GM21619 (cell line): ENCODE data around the gene ZNF594.
A peak's percentile ranks its signal among the peaks of the same experiment; 100 is the strongest.
"Not testable (repeated sequence)": the region's sequence is repeated elsewhere in the genome, so short reads cannot be mapped to it uniquely, and the experiment has no call there.

Experiments
- ATAC-seq: cut with Tn5 transposase; IDR thresholded peaks from one replicate; pipeline ENCODE4 v1.9.1; 2021; ENCODE audit not compliant: unreplicated experiment

ZNF594 gene

DNA sequence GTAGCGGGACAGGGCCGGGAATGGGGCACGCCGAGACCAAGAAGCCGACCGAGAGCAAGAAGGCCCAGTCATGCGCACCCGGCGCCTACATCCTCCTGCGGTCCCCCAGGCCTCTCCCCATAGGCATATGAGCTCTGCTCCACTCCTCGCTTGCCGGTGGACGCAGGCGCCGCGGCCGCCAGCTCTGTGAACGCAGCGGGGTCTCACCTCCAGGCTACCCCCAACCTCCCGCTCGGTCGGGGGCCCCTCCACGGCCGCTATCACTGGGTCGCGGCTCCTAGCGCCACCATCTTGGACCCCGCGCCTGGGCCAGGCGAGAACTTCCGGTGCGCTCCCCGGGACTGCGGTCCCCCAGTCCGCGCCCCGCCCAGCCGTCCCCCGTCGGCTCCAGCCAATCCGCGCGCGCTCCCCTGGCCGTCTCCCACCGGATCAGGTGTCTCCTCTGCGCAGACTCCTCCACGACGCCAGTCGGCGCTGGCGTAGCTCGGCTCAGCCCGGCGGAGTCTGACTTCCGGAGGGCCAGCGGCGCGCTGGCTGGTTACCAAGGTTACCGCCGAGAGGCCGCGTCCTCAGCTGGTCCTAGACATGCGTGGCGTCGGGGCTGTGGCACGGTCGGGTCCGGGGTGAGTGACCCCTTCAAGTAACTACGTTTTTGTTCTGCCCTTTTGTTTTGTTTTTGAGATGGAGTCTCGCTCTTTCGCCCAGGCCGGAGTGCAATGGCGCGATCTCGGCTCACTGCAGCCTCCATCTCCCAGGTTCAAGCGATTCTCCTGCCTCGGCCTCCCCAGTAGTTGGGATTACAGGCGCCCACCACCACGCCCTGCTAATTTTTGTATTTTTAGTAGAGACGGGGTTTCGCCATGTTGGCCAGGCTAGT lies at the start of gene ZNF594:
TSS of gene ZNF594 (minus strand) at position 328 of the 877 bp plus-strand sequence. CDS start 7,612 bp downstream, outside the sequence.
- peak; percentile 95 for ATAC-seq

- ATAC-seq = not testable (repeated sequence)
These were observed 48.1 kb upstream of the ZNF594 start for GRCh38 chr17:5239769-5240168.

GRCh38 chr17:5238333-5238732 lies 46.7 kb upstream of the ZNF594 start:
- no peak for ATAC-seq

DNA sequence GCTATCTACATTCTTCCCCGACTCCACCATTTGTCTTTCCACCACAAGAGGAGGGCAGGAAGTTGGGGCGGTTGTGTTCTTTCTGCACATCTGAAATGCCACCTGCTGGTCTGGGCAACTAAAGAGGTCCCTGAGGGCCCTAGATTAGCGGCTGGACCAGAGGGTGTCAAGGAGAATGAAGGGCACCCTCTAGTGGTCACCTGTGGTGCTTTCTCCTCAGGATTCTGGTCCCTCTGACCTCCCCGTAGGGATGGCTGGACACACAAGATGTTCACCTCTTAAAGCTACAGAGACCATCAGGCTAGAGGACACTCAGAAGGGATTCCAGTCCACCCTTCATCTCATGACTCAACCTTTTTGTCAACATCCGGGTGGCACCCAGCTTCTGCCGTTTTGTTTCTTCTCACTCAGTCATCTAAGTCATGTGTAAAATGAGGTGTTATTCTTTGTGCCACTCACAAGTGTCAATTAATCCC lies 45.9 kb upstream of the ZNF594 start:
- ATAC-seq = peak; percentile 30

- ATAC-seq = no peak
These were observed 45.4 kb upstream of the ZNF594 start for GRCh38 chr17:5236938-5237540.

DNA sequence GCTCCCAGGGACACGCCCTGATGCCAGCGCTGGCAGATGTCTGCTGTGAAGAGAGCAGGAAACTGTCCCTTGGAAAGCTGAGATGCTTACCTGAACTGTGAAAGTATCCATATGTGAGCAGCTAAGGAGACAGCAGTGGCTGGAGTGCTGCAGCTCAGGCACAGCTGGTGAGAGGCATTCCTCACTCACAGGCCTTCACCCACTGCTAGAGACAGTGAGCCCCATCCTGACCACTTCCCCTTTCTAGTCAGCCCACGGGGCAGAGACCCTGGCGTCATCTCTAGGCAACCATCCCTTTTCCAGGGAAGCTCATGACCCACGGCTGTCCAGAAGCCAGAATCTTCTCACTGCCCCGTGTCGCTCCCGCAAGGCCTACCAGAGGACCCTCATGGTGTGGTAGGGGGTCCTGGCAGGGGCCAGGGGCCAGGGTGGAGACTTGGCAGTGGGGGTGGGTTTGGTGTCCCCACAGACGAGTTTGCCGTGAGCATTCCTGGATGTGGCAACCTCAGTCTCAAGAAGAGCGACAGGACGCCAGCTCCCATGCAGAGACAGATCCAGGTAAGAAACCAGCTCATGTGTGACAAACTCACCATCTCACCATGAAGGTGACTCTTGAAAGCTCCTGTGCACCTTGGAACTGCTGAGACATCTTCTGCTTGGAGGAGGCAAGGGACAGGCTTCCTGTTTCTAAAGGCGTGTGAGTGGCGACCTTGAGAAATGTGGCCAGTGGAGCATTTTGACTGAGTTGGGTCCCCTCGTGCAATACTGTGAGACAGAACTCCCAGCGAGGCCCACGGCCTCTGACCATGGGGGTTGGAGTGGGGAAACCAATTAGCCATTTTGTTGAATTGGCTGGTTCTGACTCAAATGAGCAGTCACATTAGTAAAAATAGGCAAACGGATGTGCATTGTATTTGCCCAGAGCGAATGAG lies 43.2 kb upstream of the ZNF594 start, which contains the start of gene SCIMP:
TSS of gene SCIMP (minus strand) at position 216 of the 932 bp plus-strand sequence. CDS start at position 111, 105 bp downstream.
- ATAC-seq = peak; percentile 54

GRCh38 chr17:5233492-5233891 lies 41.8 kb upstream of the ZNF594 start:
- ATAC-seq = not testable (repeated sequence)

DNA sequence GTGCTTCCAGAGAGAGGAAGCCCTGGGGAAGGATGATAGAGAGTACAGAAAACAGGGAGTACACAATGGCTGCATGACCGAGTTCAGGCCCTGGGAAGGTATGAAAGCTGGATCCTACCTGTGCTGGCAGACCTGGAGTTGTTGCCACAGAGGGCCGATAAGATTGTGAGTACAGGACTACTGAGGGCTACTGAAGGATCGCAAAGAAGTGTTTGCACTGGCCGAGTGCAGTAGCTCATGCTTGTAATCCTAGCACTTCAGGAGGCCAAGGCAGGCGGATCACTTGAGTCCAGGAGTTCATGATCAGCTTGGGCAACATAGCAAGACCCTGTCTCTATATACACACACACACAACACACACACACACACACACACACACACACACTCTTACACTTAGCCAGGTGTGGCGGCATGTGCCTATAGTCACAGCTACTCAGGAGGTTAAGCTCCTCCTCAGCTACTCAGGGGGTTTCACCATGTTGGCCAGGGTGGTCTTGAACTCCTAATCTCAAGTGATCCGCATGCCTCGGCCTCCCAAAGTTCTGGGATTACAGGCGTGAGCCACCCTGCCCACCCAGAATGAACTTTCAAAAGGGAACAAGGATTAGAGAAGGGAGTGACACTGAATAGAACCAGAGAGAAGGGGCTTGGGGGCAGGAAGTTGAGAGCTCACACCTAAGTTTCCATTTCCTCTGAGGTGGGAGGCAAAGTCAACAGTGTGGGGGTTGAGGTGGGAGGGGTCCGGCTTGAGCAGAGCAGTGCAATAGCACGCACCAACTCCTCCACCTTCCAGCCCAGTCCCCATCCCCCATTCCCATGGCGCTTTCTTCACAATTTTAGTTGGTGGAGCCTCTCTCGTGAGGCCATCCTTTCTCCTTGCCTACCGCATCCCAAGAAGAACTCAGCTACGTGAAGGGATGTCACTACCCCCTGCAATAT lies 35.5 kb upstream of the ZNF594 start:
- no peak for ATAC-seq

DNA sequence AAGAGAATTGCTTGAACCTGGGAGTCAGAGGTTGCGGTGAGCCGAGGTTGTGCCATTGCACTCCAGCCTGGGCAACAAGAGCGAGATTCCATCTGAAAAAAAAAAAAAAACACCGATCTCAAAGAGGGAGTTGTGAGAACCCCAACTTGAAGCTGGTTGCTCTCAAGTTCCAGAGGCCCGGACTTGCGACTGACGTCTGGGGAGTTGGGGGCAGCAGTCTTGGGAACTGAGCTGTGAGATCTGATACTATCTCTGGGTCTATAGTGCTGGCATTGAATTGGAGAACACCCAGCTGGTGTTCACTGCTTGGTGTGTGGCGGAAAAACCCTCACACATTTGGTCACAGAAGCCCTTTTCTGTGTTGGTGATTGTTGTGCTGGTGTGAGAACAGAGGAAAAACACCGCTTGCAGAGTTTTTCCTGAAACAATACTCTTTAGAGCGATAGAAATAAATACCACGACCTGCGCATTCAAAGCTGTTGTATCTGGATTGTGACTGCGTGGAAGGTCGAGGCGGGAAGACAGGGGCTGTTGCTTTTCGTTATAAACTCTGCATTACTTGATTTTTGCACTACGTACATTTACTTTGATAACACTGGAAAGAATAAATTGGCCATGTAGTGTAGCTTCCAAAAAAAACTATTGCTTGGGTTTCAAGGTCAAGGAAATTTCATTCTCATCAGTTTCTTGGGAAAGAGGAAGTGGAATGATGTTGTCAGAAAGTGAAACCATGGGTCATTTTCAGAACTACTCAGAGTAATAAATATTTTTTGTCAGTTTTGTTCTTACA lies 34.2 kb upstream of the ZNF594 start:
- ATAC-seq = no peak

DNA sequence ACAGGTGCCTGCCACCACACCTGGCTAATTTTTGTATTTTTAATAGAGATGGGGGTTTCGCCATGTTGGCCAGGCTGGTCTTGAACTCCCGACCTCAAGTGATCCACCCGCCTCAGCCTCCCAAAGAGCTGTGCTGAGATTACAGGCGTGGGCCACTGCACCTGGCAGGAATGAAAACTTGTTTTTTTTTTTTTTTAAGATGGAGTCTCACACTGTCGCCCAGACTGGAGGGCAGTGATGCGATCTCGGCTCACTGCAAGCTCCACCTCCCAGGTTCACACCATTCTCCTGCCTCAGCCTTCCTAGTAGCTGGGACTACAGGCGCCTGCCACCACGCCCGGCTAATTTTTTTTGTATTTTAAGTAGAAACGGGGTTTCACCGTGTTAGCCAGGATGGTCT lies 30.2 kb upstream of the ZNF594 start:
- not testable (repeated sequence) for ATAC-seq

DNA sequence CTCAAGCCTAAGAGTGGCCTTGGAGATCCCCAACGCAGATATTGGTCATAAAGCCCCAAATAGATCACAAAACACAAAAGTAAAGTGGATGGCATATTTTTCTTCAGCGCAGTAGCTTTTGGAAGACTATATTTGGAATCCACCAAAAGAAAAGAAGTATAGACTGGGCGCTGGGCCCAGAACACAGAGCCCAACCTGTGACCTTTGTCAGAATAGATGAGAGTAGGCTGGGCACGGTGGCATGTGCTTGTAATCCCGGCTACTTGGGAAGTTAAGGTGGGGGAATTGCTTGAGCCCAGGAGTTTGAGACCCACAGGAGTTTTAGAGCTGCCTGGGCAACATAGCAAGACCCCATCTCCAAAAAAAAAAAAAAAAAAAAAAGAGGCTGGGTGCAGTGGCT lies 28.4 kb upstream of the ZNF594 start:
- no peak for ATAC-seq

DNA sequence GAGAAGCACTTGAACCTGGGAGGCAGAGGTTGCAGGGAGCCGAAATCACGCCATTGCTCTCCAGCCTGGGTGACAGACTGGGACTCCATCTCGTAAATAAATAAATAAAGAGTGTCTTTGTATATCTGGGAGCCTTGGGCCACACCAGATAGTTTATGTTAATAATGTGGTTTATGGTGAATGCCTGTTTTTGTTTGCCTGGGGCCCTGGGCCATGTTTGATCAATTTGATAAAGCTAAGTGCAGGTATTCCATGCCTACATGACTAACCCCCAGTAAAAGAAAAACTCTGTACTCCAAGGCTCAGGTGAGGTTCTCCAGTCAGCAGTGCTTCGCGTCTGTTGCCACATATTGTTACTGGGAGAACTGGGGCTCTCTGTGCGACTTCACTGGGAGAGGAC lies 27.9 kb upstream of the ZNF594 start:
- ATAC-seq = no peak

DNA sequence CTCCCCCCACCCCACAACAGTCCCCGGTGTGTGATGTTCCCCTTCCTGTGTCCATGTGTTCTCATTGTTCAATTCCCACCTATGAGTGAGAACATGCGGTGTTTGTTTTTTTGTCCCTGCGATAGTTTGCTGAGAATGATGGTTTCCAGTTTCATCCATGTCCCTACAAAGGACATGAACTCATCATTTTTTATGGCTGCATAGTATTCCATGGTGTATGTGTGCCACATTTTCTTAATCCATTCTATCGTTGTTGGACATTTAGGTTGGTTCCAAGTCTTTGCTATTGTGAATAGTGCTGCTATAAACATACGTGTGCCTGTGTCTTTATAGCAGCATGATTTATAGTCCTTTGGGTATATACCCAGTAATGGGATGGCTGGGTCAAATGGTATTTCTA lies 25.9 kb upstream of the ZNF594 start:
- not testable (repeated sequence) for ATAC-seq

- ATAC-seq = no peak
These were observed 19.8 kb upstream of the ZNF594 start for GRCh38 chr17:5211458-5211857.

- peak; percentile 47 for ATAC-seq
These were observed 19.1 kb upstream of the ZNF594 start for GRCh38 chr17:5210614-5211252.

DNA sequence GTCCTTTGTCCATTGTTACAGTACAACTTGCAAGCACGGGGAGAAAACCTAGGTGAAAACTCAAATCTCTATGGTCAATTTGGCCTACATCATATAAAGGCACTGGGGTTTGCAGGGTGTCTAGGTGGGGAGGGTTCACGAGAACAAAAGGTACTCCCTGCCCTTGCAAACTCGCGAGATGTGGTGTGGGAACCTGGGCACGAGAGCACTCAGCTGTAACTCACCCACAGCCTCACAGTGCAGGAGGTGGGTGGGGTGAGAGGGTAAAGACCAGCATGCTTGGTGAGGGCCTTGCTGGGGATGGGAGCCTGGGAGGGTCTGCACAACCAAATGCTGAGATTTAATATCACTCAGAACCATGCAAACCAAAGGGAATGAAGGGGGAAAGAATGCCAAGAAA lies 18.4 kb upstream of the ZNF594 start:
- ATAC-seq = no peak

GRCh38 chr17:5209396-5209795 lies 17.7 kb upstream of the ZNF594 start:
- no peak for ATAC-seq

DNA sequence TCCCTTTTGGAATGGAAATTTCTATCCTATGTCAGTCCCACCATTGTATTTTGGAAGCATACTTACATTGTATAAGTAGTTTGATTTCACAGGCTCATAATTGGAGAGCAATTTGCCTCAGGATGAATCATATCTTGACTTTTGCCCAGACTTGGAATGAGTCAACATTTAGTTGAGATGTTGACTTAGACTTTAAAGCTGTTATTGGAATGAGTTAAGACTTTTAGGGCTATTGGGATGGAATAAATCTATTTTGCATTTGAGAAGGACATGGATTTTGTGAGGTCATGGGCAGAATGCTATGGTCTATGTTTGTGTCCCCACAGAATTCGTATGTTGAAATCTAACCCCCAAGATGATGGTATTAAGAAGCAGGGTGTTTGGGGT lies 12.2 kb upstream of the ZNF594 start:
- no peak for ATAC-seq
